Measurements from ENCODE around the gene CADM4.

The CADM4 gene

GRCh38 chr19:43581467-43581866 lies 58.2 kb downstream of the CADM4 start:
- no peak for DNase-seq (ENCODE audit: low read depth, low spot score)
- TF ChIP-seq, protein P1, sequence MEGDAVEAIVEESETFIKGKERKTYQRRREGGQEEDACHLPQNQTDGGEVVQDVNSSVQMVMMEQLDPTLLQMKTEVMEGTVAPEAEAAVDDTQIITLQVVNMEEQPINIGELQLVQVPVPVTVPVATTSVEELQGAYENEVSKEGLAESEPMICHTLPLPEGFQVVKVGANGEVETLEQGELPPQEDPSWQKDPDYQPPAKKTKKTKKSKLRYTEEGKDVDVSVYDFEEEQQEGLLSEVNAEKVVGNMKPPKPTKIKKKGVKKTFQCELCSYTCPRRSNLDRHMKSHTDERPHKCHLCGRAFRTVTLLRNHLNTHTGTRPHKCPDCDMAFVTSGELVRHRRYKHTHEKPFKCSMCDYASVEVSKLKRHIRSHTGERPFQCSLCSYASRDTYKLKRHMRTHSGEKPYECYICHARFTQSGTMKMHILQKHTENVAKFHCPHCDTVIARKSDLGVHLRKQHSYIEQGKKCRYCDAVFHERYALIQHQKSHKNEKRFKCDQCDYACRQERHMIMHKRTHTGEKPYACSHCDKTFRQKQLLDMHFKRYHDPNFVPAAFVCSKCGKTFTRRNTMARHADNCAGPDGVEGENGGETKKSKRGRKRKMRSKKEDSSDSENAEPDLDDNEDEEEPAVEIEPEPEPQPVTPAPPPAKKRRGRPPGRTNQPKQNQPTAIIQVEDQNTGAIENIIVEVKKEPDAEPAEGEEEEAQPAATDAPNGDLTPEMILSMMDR (IDR thresholded peaks at IDR 0.05; ENCODE audit: low read depth, low read length), result no peak
- H3K4me3 ChIP-seq (ENCODE audit: low read depth, low read length), result no peak overlapping the region
- in situ Hi-C loops (cut with HindIII; ENCODE audit: low sequenced_read_pairs), result no loop called here

DNA sequence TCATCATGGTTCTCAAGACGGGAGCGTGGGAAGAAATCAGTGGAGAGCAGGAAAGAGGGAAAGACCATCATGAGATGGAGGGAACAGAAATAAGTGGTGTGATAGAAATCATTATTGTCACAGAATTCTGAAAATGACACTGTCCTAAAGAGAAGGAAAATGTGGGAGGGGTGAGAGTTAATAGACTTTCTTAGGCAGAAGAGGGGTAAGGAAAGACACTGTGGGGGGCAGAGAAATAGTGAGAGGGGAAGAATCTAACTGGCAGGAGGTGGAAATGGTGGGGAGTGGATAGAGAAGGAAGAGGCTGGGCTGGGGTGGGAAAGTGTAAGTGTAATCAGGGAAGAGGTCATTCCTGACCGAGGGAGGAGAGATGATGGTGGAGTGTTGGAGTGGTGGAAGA lies 60.9 kb downstream of the CADM4 start:
- TF ChIP-seq, protein P1 (IDR thresholded peaks at IDR 0.05; ENCODE audit: low read depth, low read length), result no peak
- H3K4me3 ChIP-seq (ENCODE audit: low read depth, low read length), result no peak overlapping the region
- DNase-seq (ENCODE audit: low read depth, low spot score), result no peak
- in situ Hi-C loops (cut with HindIII; ENCODE audit: low sequenced_read_pairs), result no loop called here

GRCh38 chr19:43575955-43576878 lies 63.4 kb downstream of the CADM4 start:
- TF ChIP-seq, protein P1 (IDR thresholded peaks at IDR 0.05; ENCODE audit: low read depth, low read length), result no peak
- DNase-seq (ENCODE audit: low read depth, low spot score), result no peak
- in situ Hi-C loops (cut with HindIII; ENCODE audit: low sequenced_read_pairs), result no loop called here
- H3K4me3 ChIP-seq (ENCODE audit: low read depth, low read length), result peak overlapping the region; percentile 30

DNA sequence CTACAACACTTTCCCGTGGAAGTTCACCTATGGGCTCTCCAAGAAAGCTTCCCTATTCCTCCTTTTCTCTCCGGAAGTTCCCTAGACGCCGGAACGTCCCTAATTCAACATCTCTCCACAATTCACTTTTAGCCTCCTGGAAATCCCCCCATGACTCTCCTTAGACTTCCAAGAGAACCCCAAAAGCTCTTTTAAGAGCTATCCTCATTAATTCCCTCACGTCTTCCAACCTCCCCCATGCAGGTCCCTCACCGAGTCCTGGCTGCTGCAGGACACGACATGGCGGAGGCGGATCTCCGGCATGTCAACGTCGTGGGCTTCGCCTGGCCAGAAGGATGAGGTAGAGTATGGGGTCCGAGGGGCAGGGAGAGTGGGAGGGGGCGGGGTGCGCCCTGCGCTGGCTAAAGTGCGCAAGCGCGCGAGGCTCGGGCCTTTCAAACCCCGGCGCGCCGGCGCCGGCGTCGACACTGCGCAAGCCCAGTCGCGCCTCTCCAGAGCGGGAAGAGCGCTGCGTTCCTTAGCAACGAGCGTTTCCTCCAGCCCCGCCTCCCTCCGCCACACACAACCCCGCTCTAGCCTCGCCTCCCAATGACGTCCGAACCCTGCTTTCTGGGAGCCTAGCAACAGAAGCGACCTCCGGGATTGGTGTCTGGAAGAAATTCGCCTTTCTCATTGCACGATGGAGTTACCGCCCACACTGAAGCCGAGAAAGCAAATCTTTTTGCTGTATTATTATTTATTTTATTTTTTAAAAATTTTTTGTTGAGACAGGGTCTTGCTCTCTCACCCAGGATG lies 64.3 kb downstream of the CADM4 start, which contains the start of the genes PINLYP and XRCC1:
Gene PINLYP (plus strand): TSS at position 646 of the 795 bp plus-strand sequence. CDS start 1,391 bp downstream, outside the sequence.
Gene XRCC1 (minus strand): TSS at position 372 of the 795 bp plus-strand sequence. CDS start 69 bp downstream, at position 303.
- TF ChIP-seq, protein P1 (IDR thresholded peaks at IDR 0.05; ENCODE audit: low read depth, low read length), result no peak
- peak within 1 kb of the TSS; percentile 88 for H3K4me3 ChIP-seq (ENCODE audit: low read depth, low read length)
- peak; percentile 99 for DNase-seq (ENCODE audit: low read depth, low spot score)
- in situ Hi-C loops (cut with HindIII; ENCODE audit: low sequenced_read_pairs), result no loop called here

DNA sequence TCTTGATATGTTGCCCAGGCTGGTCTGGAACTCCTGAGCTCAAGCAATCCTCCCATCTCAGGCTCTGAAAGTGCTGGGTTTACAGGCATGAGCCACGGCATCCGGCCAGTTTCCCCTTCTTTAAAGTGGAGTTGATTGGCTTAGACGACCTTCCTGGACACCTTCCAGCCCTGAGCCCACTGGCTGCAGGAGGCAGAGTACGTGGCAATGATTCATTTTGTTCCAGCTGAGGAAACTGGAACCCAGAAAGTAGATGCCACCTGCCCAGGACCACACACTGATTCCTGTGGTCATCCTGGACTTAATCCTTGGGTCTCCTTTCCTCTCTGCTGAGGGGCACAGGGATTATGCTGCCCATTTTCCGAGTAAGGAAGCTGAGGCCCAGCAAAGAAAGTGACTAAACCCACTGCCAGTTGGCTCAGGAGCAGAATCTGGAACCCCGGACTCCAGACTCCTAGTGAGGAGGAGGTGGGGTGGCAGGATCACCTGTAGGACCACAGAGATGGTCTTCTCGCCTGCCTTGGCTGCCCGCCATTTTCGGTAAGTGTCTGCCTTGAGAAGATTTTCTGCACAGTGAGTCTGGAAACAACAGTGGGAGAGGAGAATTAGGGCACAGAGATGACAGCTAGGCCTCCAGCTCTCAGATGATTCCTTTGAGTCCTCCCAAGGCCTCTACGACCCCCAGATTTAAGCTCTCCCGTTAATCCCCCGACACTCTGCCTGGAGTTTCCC lies 65.1 kb downstream of the CADM4 start:
- H3K4me3 ChIP-seq (ENCODE audit: low read depth, low read length), result peak overlapping the region; percentile 88
- TF ChIP-seq, protein P1 (IDR thresholded peaks at IDR 0.05; ENCODE audit: low read depth, low read length), result no peak
- DNase-seq (ENCODE audit: low read depth, low spot score), result peak; percentile 52
- in situ Hi-C loops (cut with HindIII; ENCODE audit: low sequenced_read_pairs), result no loop called here

Measured in astrocyte of the spinal cord (primary cell).